ENCODE data around the gene MRE11.

GRCh38 chr11:94433049-94433448 lies 60.6 kb downstream of the MRE11 start:
- TF ChIP-seq TCF7 (IDR thresholded peaks at IDR 0.05; ENCODE audit: borderline replicate concordance) (no peak), CTCF (IDR thresholded peaks at IDR 0.05 in 2 of 3, conservative IDR thresholded peaks at IDR 0.05 in 1 of 3; ENCODE audit: control insufficient read depth in 2 of 3, extremely low read depth in 1 of 3, insufficient read depth in 1 of 3, low read depth in 3 of 3, low read length in 3 of 3) (no peak), SMC3 (IDR thresholded peaks at IDR 0.05; ENCODE audit: borderline replicate concordance, low read length) (no peak), EGR1 (IDR thresholded peaks at IDR 0.05; ENCODE audit: borderline replicate concordance in 1 of 2, low read depth in 2 of 2, low read length in 2 of 2) (no peak)
